Endothelial cell of umbilical vein (primary cell): Measurements from ENCODE around the gene SULT1A1. TPM values are rescaled to one million over a fixed set of nuclear protein-coding genes. Genes with fewer than 3 reads are reported as not detected.
"Not testable (repeated sequence)": the region's sequence is repeated elsewhere in the genome, so short reads cannot be mapped to it uniquely, and the experiment has no call there.

Experiments
- BruUV-seq: library from RNA; stranded (reverse); fragments of 400-500 nt; replicated peaks from 2 replicates; lab custom pipeline; 2021; lab: Mats Ljungman, UMichigan
- CTCF ChIA-PET: fragments of 300-600, 350-600 bp; sonication (Branson Sonifier 250); formaldehyde crosslinking; loops from one replicate; lab custom pipeline; 2021; ENCODE audit warnings: antibody characterized with exemption, inconsistent platforms; lab: Charles Lee
- POLR2A ChIA-PET: fragments of 300-600, 350-600 bp; sonication (Branson Sonifier 250); formaldehyde crosslinking; loops from one replicate; lab custom pipeline; 2021; ENCODE audit warnings: antibody characterized with exemption, inconsistent platforms; lab: Charles Lee
- DNase-seq: peaks from one replicate; pipeline ENCODE4 v3.0.0-alpha.2; 2011; ENCODE audit warnings: low read depth, low spot score
- FAIRE-seq: peaks from 2 replicates; lab custom pipeline; 2011; peaks lifted over from hg19 to GRCh38; lab: Jason Lieb, UNC
- H2AFZ ChIP-seq: 2 replicates; pipeline ENCODE4 v1.6.0; 2012; ENCODE audit warnings: low read depth, low read length, control low read depth, inconsistent platforms
- H3K27ac ChIP-seq: 2 replicates; pipeline ENCODE4 v1.5.1; 2011; ENCODE audit warnings: low read depth, mild to moderate bottlenecking, control low read depth, low read length, moderate library complexity; ENCODE audit not compliant: insufficient read depth
- H3K27me3 ChIP-seq, 2 experiments: 2 replicates each; pipeline versions ENCODE4 v1.6.0 to v1.6.1; 2011; ENCODE audit warnings: low read length in 2 of 2, mixed read lengths in 1 of 2; ENCODE audit not compliant: control insufficient read depth in 2 of 2, insufficient read depth in 2 of 2
- H3K36me3 ChIP-seq, 2 experiments: 2 replicates in 1 of 2; 3 replicates in 1 of 2; pipeline ENCODE4 v1.5.1; 2011; ENCODE audit warnings: low read length in 2 of 2, mild to moderate bottlenecking in 1 of 2, moderate library complexity in 1 of 2; ENCODE audit not compliant: control insufficient read depth in 2 of 2, insufficient read depth in 2 of 2; ENCODE audit errors: extremely low read depth in 1 of 2
- H3K4me1 ChIP-seq: 3 replicates; pipeline ENCODE4 v1.5.1; 2011; ENCODE audit warnings: mild to moderate bottlenecking, low read length; ENCODE audit not compliant: control insufficient read depth, insufficient read depth; ENCODE audit errors: extremely low read depth
- H3K4me2 ChIP-seq: 2 replicates; pipeline ENCODE4 v1.6.1; 2011; ENCODE audit warnings: low read length, control low read depth, mixed read lengths; ENCODE audit not compliant: insufficient read depth
- H3K4me3 ChIP-seq, 3 experiments: fragments of 200-600 bp in 1 of 3; sonication (generic), shearing (Covaris generic) in 1 of 3; replicated peaks in 1 of 3; 2 replicates each; pipeline ENCODE4 v1.5.1; 2011 to 2016; ENCODE audit warnings: control low read depth in 3 of 3, low read length in 3 of 3, mild to moderate bottlenecking in 2 of 3, inconsistent platforms in 1 of 3, low read depth in 1 of 3, moderate library complexity in 1 of 3; ENCODE audit not compliant: insufficient read depth in 1 of 3
- H3K79me2 ChIP-seq: 2 replicates; pipeline ENCODE4 v1.6.0; 2012; ENCODE audit warnings: low read length, inconsistent platforms; ENCODE audit not compliant: control insufficient read depth, insufficient read depth
- H3K9ac ChIP-seq: replicated peaks from 2 replicates; pipeline ENCODE3; 2011; ENCODE audit warnings: low read length, control low read depth; ENCODE audit not compliant: insufficient read depth; ENCODE audit errors: extremely low read depth
- H3K9me1 ChIP-seq: replicated peaks from 3 replicates; pipeline ENCODE4 v1.6.0; 2011; ENCODE audit warnings: mild to moderate bottlenecking, low read length; ENCODE audit not compliant: control insufficient read depth, insufficient read depth; ENCODE audit errors: extremely low read depth
- H3K9me3 ChIP-seq: replicated peaks from 2 replicates; pipeline ENCODE4 v1.5.1; 2012; ENCODE audit warnings: low read length, inconsistent platforms; ENCODE audit not compliant: control insufficient read depth, insufficient read depth
- H4K20me1 ChIP-seq: replicated peaks from 2 replicates; pipeline ENCODE3; 2011; ENCODE audit warnings: mild to moderate bottlenecking, low read length; ENCODE audit not compliant: control insufficient read depth, insufficient read depth; ENCODE audit errors: extremely low read depth
- EZH2 ChIP-seq: IDR thresholded peaks from 2 replicates; pipeline ENCODE4 v1.6.1; 2012; ENCODE audit warnings: borderline replicate concordance, low read depth, mild to moderate bottlenecking, moderate library complexity, low read length, inconsistent platforms; ENCODE audit not compliant: severe bottlenecking
- FOS ChIP-seq: IDR thresholded peaks from 2 replicates; pipeline ENCODE4 v1.6.1; 2011; ENCODE audit warnings: mild to moderate bottlenecking, low read length, moderate library complexity, borderline replicate concordance; ENCODE audit not compliant: insufficient read depth
- GATA2 ChIP-seq: IDR thresholded peaks from 2 replicates; pipeline ENCODE4 v1.7.0; 2011; ENCODE audit warnings: low read depth, mild to moderate bottlenecking, moderate library complexity, mixed read lengths, low read length; ENCODE audit not compliant: insufficient read length, insufficient read depth
- JUN ChIP-seq: IDR thresholded peaks from 2 replicates; pipeline ENCODE4 v1.6.1; 2011; ENCODE audit warnings: borderline replicate concordance, low read depth; ENCODE audit not compliant: insufficient read length, insufficient read depth
- MYC ChIP-seq: IDR thresholded peaks from one replicate; pipeline ENCODE4 v1.6.1; 2011; ENCODE audit warnings: mild to moderate bottlenecking, low read depth, low read length
- POLR2A ChIP-seq: IDR thresholded peaks from 2 replicates; pipeline ENCODE4 v1.6.1; 2012; ENCODE audit warnings: low read depth, mild to moderate bottlenecking, control low read depth, low read length
- POLR2AphosphoS5 ChIP-seq: IDR thresholded peaks from 2 replicates; pipeline ENCODE4 v1.6.1; 2012; ENCODE audit warnings: low read depth, mild to moderate bottlenecking, control low read depth, low read length, moderate library complexity; ENCODE audit not compliant: insufficient read depth
- dilution Hi-C: fragments of 300-500 bp; cut with MboI; formaldehyde crosslinking; loops from one replicate; pipeline ENCODE4 v1.15.0; 2019; ENCODE audit warnings: low sequenced_read_pairs; ENCODE audit not compliant: extremely low pct_ligation_motif_present
- intact Hi-C: fragments of 100-400 bp; cut with micrococcal nuclease; formaldehyde crosslinking; loops from one replicate; pipeline ENCODE4 v1.10.0; 2022
- polyA plus RNA-seq, 4 experiments: library from polyadenylated mRNA; depleted of rRNA in 3 of 4; stranded (reverse) in 3 of 4; unstranded in 1 of 4; fragments of >200 nt; gene quantifications; 2 replicates each; pipeline versions ENCODE4 v1.2.1 to v1.2.3, GENCODE V29; 2011 to 2012; ENCODE audit warnings: missing spikeins in 1 of 4
- total RNA-seq: library from RNA; stranded (reverse); gene quantifications from 2 replicates; pipeline ENCODE4 v1.2.3, GENCODE V29; 2021
- TF ChIP-seq, protein P1 (sequence below), 2 donors: IDR thresholded peaks; 1 replicate in 1 of 2; 2 replicates in 1 of 2; pipeline ENCODE4 v1.5.1; 2011; ENCODE audit warnings: low read length in 2 of 2, mild to moderate bottlenecking in 2 of 2, moderate library complexity in 2 of 2, control low read depth in 1 of 2, inconsistent platforms in 1 of 2, low read depth in 1 of 2; ENCODE audit not compliant: insufficient read depth in 1 of 2; ENCODE audit errors: extremely low read depth in 1 of 2
- TF ChIP-seq, protein P2 (sequence below): IDR thresholded peaks from 2 replicates; pipeline ENCODE4 v1.6.1; 2011; ENCODE audit not compliant: insufficient read depth, insufficient read length

Gene SULT1A1
- total and polyA plus RNA-seq, 2 donors (not counting 3 experiments of a cell fraction or from before 2014, with no cell fraction given), result 0.77 to 0.90 TPM

DNA sequence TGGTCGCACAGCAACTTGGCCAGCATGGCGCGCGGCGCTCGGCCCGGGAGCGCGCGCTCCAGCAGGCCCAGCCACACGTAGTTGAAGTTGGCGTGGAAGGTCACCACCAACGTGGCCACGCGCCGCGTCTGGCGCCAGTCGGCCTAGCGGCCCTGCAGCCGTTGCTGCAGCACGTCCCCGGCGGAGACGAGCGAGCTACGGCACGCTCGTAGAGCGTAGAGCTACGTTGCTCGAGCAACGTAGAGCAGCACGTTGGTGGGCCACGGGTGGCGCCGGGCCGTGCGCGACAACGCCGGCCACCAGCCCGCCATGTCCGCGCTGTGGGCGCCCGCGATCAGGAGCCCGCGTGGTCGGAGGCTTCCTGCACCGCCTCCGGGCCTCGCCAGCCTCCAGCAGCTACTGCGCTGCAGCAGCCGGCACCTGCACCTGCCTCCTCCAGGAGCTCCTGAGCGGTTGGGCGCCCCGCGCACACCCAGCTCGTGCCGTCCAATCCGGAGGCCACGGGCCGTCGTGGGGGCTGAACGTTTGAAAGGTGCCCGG, 13.4 kb upstream of the SULT1A1 start:
- no TSS peak for BruUV-seq
- H2AFZ ChIP-seq, result peak overlapping the region; percentile 41
- ChIA-PET CTCF (no interaction called here), POLR2A (no interaction called here)
- DNase-seq, result peak; percentile 24
- peak overlapping the region in 1 of 3 experiments; percentile 32 for H3K4me3 ChIP-seq
- H3K79me2 ChIP-seq, result no peaks in the 10 kb centered on the region
- H3K9ac ChIP-seq, result no peak overlapping the region
- intact Hi-C loops (no loop called here), dilution Hi-C loops (no loop called here)
- no peaks in the 10 kb centered on the region for H4K20me1 ChIP-seq
- H3K27me3 ChIP-seq, result peaks cover 0 to 1% of the 10 kb centered on the region in 2 experiments
- no peaks in the 10 kb centered on the region for H3K4me1 ChIP-seq
- no peaks in the 10 kb centered on the region for H3K36me3 ChIP-seq
- no peaks in the 10 kb centered on the region for H3K9me1 ChIP-seq
- H3K9me3 ChIP-seq, result no peaks in the 10 kb centered on the region
- FAIRE-seq, result no peak
- H3K27ac ChIP-seq, result no peak overlapping the region
- H3K4me2 ChIP-seq, result peak overlapping the region; percentile 3
- TF ChIP-seq JUN (no peak), GATA2 (no peak), POLR2A (no peak), EZH2 (no peak), FOS (no peak), POLR2AphosphoS5 (no peak), MYC (no peak)
- TF ChIP-seq, protein P1, sequence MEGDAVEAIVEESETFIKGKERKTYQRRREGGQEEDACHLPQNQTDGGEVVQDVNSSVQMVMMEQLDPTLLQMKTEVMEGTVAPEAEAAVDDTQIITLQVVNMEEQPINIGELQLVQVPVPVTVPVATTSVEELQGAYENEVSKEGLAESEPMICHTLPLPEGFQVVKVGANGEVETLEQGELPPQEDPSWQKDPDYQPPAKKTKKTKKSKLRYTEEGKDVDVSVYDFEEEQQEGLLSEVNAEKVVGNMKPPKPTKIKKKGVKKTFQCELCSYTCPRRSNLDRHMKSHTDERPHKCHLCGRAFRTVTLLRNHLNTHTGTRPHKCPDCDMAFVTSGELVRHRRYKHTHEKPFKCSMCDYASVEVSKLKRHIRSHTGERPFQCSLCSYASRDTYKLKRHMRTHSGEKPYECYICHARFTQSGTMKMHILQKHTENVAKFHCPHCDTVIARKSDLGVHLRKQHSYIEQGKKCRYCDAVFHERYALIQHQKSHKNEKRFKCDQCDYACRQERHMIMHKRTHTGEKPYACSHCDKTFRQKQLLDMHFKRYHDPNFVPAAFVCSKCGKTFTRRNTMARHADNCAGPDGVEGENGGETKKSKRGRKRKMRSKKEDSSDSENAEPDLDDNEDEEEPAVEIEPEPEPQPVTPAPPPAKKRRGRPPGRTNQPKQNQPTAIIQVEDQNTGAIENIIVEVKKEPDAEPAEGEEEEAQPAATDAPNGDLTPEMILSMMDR (IDR thresholded peaks at IDR 0.05; ENCODE audit: extremely low read depth in 1 of 2, insufficient read depth in 1 of 2, low read depth in 1 of 2, low read length in 2 of 2), result no peak
- TF ChIP-seq, protein P2, sequence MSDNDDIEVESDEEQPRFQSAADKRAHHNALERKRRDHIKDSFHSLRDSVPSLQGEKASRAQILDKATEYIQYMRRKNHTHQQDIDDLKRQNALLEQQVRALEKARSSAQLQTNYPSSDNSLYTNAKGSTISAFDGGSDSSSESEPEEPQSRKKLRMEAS, result no peak

GRCh38 chr16:28622532-28623171, 12.8 kb upstream of the SULT1A1 start:
- H3K79me2 ChIP-seq, H3K27ac ChIP-seq, H3K4me2 ChIP-seq, H3K9ac ChIP-seq, BruUV-seq, H3K4me1 ChIP-seq, H3K9me3 ChIP-seq, POLR2A ChIA-PET, H3K9me1 ChIP-seq, H3K27me3 ChIP-seq, H4K20me1 ChIP-seq, intact Hi-C loops, FAIRE-seq, H3K36me3 ChIP-seq, dilution Hi-C loops, CTCF ChIA-PET, DNase-seq: not testable (repeated sequence)
- peak overlapping the region; percentile 41 for H2AFZ ChIP-seq
- peak overlapping the region in 1 of 3 experiments; percentile 32 for H3K4me3 ChIP-seq
